ENCODE results near the gene MLLT1. TPM values are rescaled to one million over a fixed set of nuclear protein-coding genes. Genes with fewer than 3 reads are reported as not detected.

MLLT1 gene
- total RNA-seq, 2 experiments from 2014 or later, result 35.7 to 37.9 TPM

- H3K9me3 Mint-ChIP-seq, result no peaks in the 10 kb centered on the region
- H3K27ac Mint-ChIP-seq, result no peak overlapping the region
- no peak overlapping the region for H3K4me3 Mint-ChIP-seq
- no peak for DNase-seq
- CTCF ChIA-PET, result no interaction called here
- H3K4me1 Mint-ChIP-seq (ENCODE audit: low read depth), result peaks cover 38% of the 10 kb centered on the region
- POLR2A ChIA-PET, result interaction anchor here (0.6 kb wide), 1 partner anchor 887 kb away, joined by 3 read pairs; no protein-coding TSS in a partner anchor
- H3K36me3 Mint-ChIP-seq, result peaks cover 7% of the 10 kb centered on the region
- H3K27me3 Mint-ChIP-seq, result no peaks in the 10 kb centered on the region
- intact Hi-C loops (cut with micrococcal nuclease), result no loop called here
These were observed 43.2 kb downstream of the MLLT1 start for GRCh38 chr19:6236310-6237291.

GRCh38 chr19:6235031-6235951 lies 44.5 kb downstream of the MLLT1 start:
- Mint-ChIP-seq H3K36me3 (peaks cover 7% of the 10 kb centered on the region), H3K4me1 (ENCODE audit: low read depth) (peaks cover 37% of the 10 kb centered on the region), H3K27me3 (no peaks in the 10 kb centered on the region), H3K9me3 (no peaks in the 10 kb centered on the region), H3K27ac (no peak overlapping the region), H3K4me3 (no peak overlapping the region)
- intact Hi-C loops (cut with micrococcal nuclease), result no loop called here
- POLR2A ChIA-PET, result interaction anchor here (0.6 kb wide), 2 partner anchors 31 to 1392 kb away, joined by 4 read pairs; no protein-coding TSS in a partner anchor
- no peak for DNase-seq
- CTCF ChIA-PET, result no interaction called here

DNA sequence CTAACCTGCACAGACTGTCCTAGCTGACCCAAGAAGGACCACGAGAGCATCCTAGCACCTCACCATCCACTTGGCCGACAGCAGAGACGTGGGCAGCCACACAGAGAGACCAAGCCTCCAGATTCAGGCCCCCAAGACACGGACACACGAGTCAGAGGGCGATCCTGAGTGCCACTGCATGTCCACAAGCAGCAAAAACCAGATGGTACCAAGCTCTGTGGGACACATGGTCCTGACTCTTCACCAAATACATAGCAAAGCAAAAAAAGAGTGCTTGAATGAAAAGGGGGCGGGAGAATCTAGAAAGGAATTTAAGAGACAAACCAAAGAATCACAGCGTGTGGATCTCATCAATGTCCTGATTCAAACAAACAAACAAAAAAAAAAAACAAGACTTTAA lies 45.2 kb downstream of the MLLT1 start:
- intact Hi-C loops (cut with micrococcal nuclease), result no loop called here
- Mint-ChIP-seq H3K4me3 (no peak overlapping the region), H3K9me3 (no peaks in the 10 kb centered on the region), H3K36me3 (peaks cover 9% of the 10 kb centered on the region), H3K27ac (no peak overlapping the region), H3K27me3 (no peaks in the 10 kb centered on the region), H3K4me1 (ENCODE audit: low read depth) (peaks cover 33% of the 10 kb centered on the region)
- CTCF ChIA-PET, result interaction anchor here (1.0 kb wide), 1 partner anchor 16 kb away, joined by 5 read pairs; no protein-coding TSS in a partner anchor
- POLR2A ChIA-PET, result interaction anchor here (0.6 kb wide), 1 partner anchor 32 kb away, joined by 4 read pairs; no protein-coding TSS in a partner anchor
- DNase-seq, result no peak

DNA sequence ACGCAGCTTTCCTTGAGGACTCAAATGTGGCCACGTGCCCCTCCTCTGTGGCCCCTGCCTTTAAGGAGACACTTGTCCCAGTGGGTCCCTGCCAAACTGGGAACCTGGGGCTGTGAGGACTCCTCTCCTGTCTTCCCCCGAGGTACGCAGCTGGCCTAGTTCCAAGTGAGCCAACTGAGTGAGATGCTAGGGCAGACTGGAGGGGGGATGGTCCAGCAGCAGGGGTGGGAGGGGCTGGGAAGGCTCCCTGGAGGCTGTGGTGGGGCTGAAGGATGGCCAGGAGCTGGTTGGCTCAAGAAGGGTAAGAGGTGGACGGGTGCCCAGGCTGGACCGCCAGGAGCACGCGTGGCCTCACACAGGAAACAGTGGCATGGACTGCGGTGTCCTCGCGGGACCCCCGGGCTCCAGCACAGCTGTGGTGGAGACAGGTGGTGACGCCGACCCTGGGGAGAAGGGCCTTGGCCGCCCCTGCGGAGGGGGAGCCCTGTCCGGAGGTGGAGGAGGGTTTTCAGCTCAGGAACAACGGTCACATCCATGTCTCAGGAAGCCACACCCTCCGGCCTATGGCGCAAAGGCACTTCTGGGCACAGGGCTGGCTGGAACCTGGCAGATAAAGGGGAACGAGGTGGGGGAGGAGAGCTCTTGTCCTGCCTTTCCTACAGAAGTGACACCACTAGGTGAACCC lies 45.8 kb downstream of the MLLT1 start:
- no peak overlapping the region for H3K4me3 Mint-ChIP-seq
- intact Hi-C loops (cut with micrococcal nuclease), result no loop called here
- peaks cover 10% of the 10 kb centered on the region for H3K36me3 Mint-ChIP-seq
- no peaks in the 10 kb centered on the region for H3K27me3 Mint-ChIP-seq
- no peaks in the 10 kb centered on the region for H3K9me3 Mint-ChIP-seq
- peaks cover 30% of the 10 kb centered on the region for H3K4me1 Mint-ChIP-seq (ENCODE audit: low read depth)
- no peak overlapping the region for H3K27ac Mint-ChIP-seq
- ChIA-PET CTCF (interaction anchor here (1.0 to 2.5 kb wide), 2 partner anchors 15 to 16 kb away, joined by 5 to 12 read pairs; no protein-coding TSS in a partner anchor), POLR2A (interaction anchor here (0.6 kb wide), 1 partner anchor 33 kb away, joined by 3 read pairs; no protein-coding TSS in a partner anchor)
- DNase-seq, result no peak

- intact Hi-C loops (cut with micrococcal nuclease), result no loop called here
- POLR2A ChIA-PET, result interaction anchor here (0.6 kb wide), 1 partner anchor 34 kb away, joined by 3 read pairs; no protein-coding TSS in a partner anchor
- peaks cover 23% of the 10 kb centered on the region for H3K4me1 Mint-ChIP-seq (ENCODE audit: low read depth)
- H3K27me3 Mint-ChIP-seq, result no peaks in the 10 kb centered on the region
- CTCF ChIA-PET, result interaction anchor here (2.5 kb wide), 1 partner anchor 15 kb away, joined by 12 read pairs; no protein-coding TSS in a partner anchor
- H3K4me3 Mint-ChIP-seq, result no peak overlapping the region
- H3K27ac Mint-ChIP-seq, result no peak overlapping the region
- no peak for DNase-seq
- H3K9me3 Mint-ChIP-seq, result no peaks in the 10 kb centered on the region
- peaks cover 8% of the 10 kb centered on the region for H3K36me3 Mint-ChIP-seq
These were observed 46.5 kb downstream of the MLLT1 start for GRCh38 chr19:6233056-6233826.

DNA sequence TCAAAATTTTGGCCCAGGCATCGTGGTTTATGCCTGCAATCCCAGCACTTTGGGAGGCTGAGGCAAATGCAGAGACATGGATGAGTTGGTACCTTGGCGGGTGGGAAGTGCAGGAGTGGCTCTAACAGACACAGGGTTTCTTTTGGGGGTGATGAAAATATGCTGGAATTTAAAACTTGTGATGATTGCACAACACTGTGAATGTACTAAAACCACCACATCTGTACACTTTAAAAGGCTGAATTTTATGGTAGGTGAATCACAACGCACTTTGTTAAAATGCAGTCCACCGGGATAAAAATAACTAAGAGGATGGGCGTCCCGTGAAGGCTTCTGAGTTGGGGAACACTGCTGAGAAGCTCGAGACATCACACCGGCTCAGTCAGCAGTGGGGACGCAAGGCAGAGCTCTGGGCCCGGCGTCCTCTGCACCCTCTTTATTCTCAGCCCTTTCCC lies 47.1 kb downstream of the MLLT1 start:
- intact Hi-C loops (cut with micrococcal nuclease), result no loop called here
- Mint-ChIP-seq H3K4me3 (no peak overlapping the region), H3K27ac (no peak overlapping the region), H3K9me3 (no peaks in the 10 kb centered on the region), H3K27me3 (no peaks in the 10 kb centered on the region), H3K36me3 (peaks cover 8% of the 10 kb centered on the region), H3K4me1 (ENCODE audit: low read depth) (peaks cover 18% of the 10 kb centered on the region)
- no peak for DNase-seq
- CTCF ChIA-PET, result interaction anchor here (2.5 kb wide), 1 partner anchor 14 kb away, joined by 12 read pairs; no protein-coding TSS in a partner anchor
- POLR2A ChIA-PET, result no interaction called here

- POLR2A ChIA-PET, result no interaction called here
- CTCF ChIA-PET, result interaction anchor here (1.2 to 2.5 kb wide), 2 partner anchors 12 to 13 kb away, joined by 4 to 12 read pairs; no protein-coding TSS in a partner anchor
- DNase-seq, result no peak
- Mint-ChIP-seq H3K4me1 (ENCODE audit: low read depth) (peaks cover 16% of the 10 kb centered on the region), H3K27ac (no peak overlapping the region), H3K9me3 (no peaks in the 10 kb centered on the region), H3K27me3 (no peaks in the 10 kb centered on the region), H3K4me3 (no peak overlapping the region), H3K36me3 (peaks cover 12% of the 10 kb centered on the region)
- intact Hi-C loops (cut with micrococcal nuclease), result no loop called here
These were observed 48.8 kb downstream of the MLLT1 start for GRCh38 chr19:6230991-6231448.

- POLR2A ChIA-PET, result no interaction called here
- Mint-ChIP-seq H3K4me3 (no peak overlapping the region), H3K27ac (no peak overlapping the region), H3K4me1 (ENCODE audit: low read depth) (peaks cover 13% of the 10 kb centered on the region), H3K36me3 (peaks cover 10% of the 10 kb centered on the region), H3K27me3 (no peaks in the 10 kb centered on the region), H3K9me3 (no peaks in the 10 kb centered on the region)
- no peak for DNase-seq
- CTCF ChIA-PET, result interaction anchor here (1.2 kb wide), 1 partner anchor 11 kb away, joined by 4 read pairs; no protein-coding TSS in a partner anchor
- intact Hi-C loops (cut with micrococcal nuclease), result no loop called here
These were observed 49.6 kb downstream of the MLLT1 start for GRCh38 chr19:6229951-6230712.

- no peak for DNase-seq
- Mint-ChIP-seq H3K27me3 (no peaks in the 10 kb centered on the region), H3K9me3 (no peaks in the 10 kb centered on the region), H3K36me3 (peaks cover 10% of the 10 kb centered on the region), H3K4me3 (no peak overlapping the region), H3K4me1 (ENCODE audit: low read depth) (peaks cover 5% of the 10 kb centered on the region), H3K27ac (no peak overlapping the region)
- POLR2A ChIA-PET, result no interaction called here
- intact Hi-C loops (cut with micrococcal nuclease), result no loop called here
- CTCF ChIA-PET, result no interaction called here
These were observed 50.4 kb downstream of the MLLT1 start for GRCh38 chr19:6229216-6229913.

Measured in activated CD4-positive, alpha-beta memory T cell treated with anti-CD3 and anti-CD28 coated beads for 36 hours (primary cell).